ENCODE data around the gene DUS1L. TPM values are rescaled to one million over a fixed set of nuclear protein-coding genes. Genes with fewer than 3 reads are reported as not detected.

The DUS1L gene
- total RNA-seq, 1 experiment from 2014 or later, result 123 TPM

GRCh38 chr17:82077617-82078358, 12.2 kb upstream of the DUS1L start:
- DNase-seq (ENCODE audit: extremely low read depth, low read depth), result no peak

- DNase-seq (ENCODE audit: extremely low read depth, low read depth), result no peak
These were observed 11.4 kb upstream of the DUS1L start for GRCh38 chr17:82076785-82077591.

- DNase-seq (ENCODE audit: extremely low read depth, low read depth), result no peak
These were observed 10.6 kb upstream of the DUS1L start for GRCh38 chr17:82076018-82076784.

GRCh38 chr17:82073446-82073845, 7.8 kb upstream of the DUS1L start:
- DNase-seq (ENCODE audit: extremely low read depth, low read depth), result no peak

- no peak for DNase-seq (ENCODE audit: extremely low read depth, low read depth)
These were observed 7.2 kb upstream of the DUS1L start for GRCh38 chr17:82072827-82073226.

GRCh38 chr17:82070611-82071010, 5.0 kb upstream of the DUS1L start:
- no peak for DNase-seq (ENCODE audit: extremely low read depth, low read depth)

GRCh38 chr17:82065193-82065637, 389 bp downstream of the DUS1L start:
- DNase-seq (ENCODE audit: extremely low read depth, low read depth), result no peak

GRCh38 chr17:82064433-82065192, 991 bp downstream of the DUS1L start:
- DNase-seq (ENCODE audit: extremely low read depth, low read depth), result no peak

GRCh38 chr17:82063424-82064415, 1.9 kb downstream of the DUS1L start:
- no peak for DNase-seq (ENCODE audit: extremely low read depth, low read depth)

- DNase-seq (ENCODE audit: extremely low read depth, low read depth), result no peak
These were observed 2.6 kb downstream of the DUS1L start for GRCh38 chr17:82062984-82063368.

- DNase-seq (ENCODE audit: extremely low read depth, low read depth), result no peak
These were observed 3.3 kb downstream of the DUS1L start for GRCh38 chr17:82062076-82062983.

- no peak for DNase-seq (ENCODE audit: extremely low read depth, low read depth)
These were observed 4.3 kb downstream of the DUS1L start for GRCh38 chr17:82061047-82061925.

- no peak for DNase-seq (ENCODE audit: extremely low read depth, low read depth)
These were observed 5.0 kb downstream of the DUS1L start for GRCh38 chr17:82060614-82061013.

- DNase-seq (ENCODE audit: extremely low read depth, low read depth), result no peak
These were observed 5.6 kb downstream of the DUS1L start for GRCh38 chr17:82060001-82060380.

- no peak for DNase-seq (ENCODE audit: extremely low read depth, low read depth)
These were observed 6.2 kb downstream of the DUS1L start for GRCh38 chr17:82059272-82060000.

GRCh38 chr17:82058855-82059249, 6.8 kb downstream of the DUS1L start:
- no peak for DNase-seq (ENCODE audit: extremely low read depth, low read depth)

Measured in NCI-H460 (cell line).